PC-3 (cell line): Measurements from ENCODE around the gene CELF5.

ENCODE experiments used
- EZH2 ChIP-seq: fragments of 300-600 bp; sonication (generic); IDR thresholded peaks from one replicate; pipeline ENCODE4 v1.6.1; 2017; ENCODE audit warnings: antibody characterized with exemption, mild to moderate bottlenecking, low read length; ENCODE audit not compliant: unreplicated experiment
- TF ChIP-seq, protein P1 (sequence below): fragments of 300-600 bp; sonication (generic); conservative IDR thresholded peaks from 2 replicates; pipeline ENCODE4 v1.5.1; 2017; ENCODE audit warnings: antibody characterized with exemption, low read depth, mild to moderate bottlenecking, low read length

DNA sequence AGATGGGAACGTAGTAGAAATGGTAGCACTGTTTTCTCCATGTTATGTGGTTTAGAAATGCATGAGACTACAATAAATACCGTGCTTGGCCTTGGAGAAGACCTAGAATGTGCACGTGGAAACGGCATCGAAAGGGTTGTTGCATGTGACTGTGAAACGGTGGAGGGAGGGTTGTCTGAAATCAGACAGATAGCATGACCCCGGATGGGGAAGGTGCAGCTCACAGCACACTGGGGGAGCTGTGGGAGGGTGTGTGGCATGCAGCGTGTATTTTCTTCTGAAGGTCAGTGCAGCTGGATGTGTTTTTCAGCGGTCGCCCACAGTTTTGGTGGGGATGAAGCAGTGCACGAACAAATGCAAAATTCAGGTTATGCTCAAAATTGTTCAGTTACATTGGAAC lies 63.4 kb downstream of the CELF5 start:
- no peak for TF ChIP-seq EZH2
- TF ChIP-seq, protein P1, sequence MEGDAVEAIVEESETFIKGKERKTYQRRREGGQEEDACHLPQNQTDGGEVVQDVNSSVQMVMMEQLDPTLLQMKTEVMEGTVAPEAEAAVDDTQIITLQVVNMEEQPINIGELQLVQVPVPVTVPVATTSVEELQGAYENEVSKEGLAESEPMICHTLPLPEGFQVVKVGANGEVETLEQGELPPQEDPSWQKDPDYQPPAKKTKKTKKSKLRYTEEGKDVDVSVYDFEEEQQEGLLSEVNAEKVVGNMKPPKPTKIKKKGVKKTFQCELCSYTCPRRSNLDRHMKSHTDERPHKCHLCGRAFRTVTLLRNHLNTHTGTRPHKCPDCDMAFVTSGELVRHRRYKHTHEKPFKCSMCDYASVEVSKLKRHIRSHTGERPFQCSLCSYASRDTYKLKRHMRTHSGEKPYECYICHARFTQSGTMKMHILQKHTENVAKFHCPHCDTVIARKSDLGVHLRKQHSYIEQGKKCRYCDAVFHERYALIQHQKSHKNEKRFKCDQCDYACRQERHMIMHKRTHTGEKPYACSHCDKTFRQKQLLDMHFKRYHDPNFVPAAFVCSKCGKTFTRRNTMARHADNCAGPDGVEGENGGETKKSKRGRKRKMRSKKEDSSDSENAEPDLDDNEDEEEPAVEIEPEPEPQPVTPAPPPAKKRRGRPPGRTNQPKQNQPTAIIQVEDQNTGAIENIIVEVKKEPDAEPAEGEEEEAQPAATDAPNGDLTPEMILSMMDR = no peak
